Kidney epithelial cell (primary cell): Measurements from ENCODE around the gene NEURL1B. TPM values are rescaled to one million over a fixed set of nuclear protein-coding genes. Genes with fewer than 3 reads are reported as not detected.

Source experiments
- DNase-seq: peaks from one replicate; pipeline ENCODE4 v3.0.0-alpha.2; 2010; ENCODE audit warnings: low read depth
- H3K27me3 ChIP-seq: 2 replicates; pipeline ENCODE4 v1.6.0; 2011; ENCODE audit warnings: low read length; ENCODE audit not compliant: control insufficient read depth, insufficient read depth
- H3K36me3 ChIP-seq: 2 replicates; pipeline ENCODE4 v1.5.1; 2011; ENCODE audit warnings: low read length; ENCODE audit not compliant: control insufficient read depth, insufficient read depth
- H3K4me3 ChIP-seq: 2 replicates; pipeline ENCODE4 v1.5.1; 2011; ENCODE audit warnings: low read depth, mild to moderate bottlenecking, control low read depth, low read length
- total RNA-seq: library from RNA; depleted of rRNA; stranded (reverse); fragments of >200 nt; gene quantifications from 2 replicates; pipeline ENCODE4 v1.2.3, GENCODE V29; 2015
- TF ChIP-seq, protein P1 (sequence below): IDR thresholded peaks from 2 replicates; pipeline ENCODE4 v1.5.1; 2011; ENCODE audit warnings: mild to moderate bottlenecking, moderate library complexity, low read length, control low read depth, inconsistent platforms; ENCODE audit not compliant: insufficient read depth, poor library complexity, severe bottlenecking

Gene NEURL1B
- total RNA-seq, 1 donor from 2014 or later: 5.1 TPM

GRCh38 chr5:172658961-172659501, 18.0 kb downstream of the NEURL1B start:
- DNase-seq: no peak

DNA sequence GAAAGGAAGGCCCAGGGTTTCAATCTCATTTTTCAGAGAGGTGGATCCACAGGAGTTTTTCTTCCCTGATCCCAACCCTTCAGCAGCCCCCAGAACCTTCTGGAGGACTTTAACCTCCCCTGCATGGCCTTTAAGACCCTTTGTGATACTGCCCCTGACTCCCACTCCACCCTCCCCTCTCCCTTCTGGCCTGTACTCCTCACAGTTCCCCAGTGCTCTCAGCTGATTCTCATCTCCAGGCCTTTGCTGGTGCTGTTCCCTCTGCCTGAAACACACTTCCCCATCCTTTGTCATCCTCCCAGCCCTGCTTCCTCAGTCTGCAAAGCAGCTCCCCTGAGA, 18.5 kb downstream of the NEURL1B start:
- no peak for DNase-seq
- Histone ChIP-seq H3K36me3 (no peaks in the 10 kb centered on the region), H3K4me3 (no peak overlapping the region), H3K27me3 (no peaks in the 10 kb centered on the region)
- TF ChIP-seq, protein P1, sequence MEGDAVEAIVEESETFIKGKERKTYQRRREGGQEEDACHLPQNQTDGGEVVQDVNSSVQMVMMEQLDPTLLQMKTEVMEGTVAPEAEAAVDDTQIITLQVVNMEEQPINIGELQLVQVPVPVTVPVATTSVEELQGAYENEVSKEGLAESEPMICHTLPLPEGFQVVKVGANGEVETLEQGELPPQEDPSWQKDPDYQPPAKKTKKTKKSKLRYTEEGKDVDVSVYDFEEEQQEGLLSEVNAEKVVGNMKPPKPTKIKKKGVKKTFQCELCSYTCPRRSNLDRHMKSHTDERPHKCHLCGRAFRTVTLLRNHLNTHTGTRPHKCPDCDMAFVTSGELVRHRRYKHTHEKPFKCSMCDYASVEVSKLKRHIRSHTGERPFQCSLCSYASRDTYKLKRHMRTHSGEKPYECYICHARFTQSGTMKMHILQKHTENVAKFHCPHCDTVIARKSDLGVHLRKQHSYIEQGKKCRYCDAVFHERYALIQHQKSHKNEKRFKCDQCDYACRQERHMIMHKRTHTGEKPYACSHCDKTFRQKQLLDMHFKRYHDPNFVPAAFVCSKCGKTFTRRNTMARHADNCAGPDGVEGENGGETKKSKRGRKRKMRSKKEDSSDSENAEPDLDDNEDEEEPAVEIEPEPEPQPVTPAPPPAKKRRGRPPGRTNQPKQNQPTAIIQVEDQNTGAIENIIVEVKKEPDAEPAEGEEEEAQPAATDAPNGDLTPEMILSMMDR: no peak

More at GRCh38 chr5:172658961-172659501, 18.0 kb downstream of the NEURL1B start:
- Histone ChIP-seq H3K4me3 (no peak overlapping the region), H3K36me3 (no peaks in the 10 kb centered on the region), H3K27me3 (no peaks in the 10 kb centered on the region)
- TF ChIP-seq, protein P1: no peak

GRCh38 chr5:172659909-172660628, 19.0 kb downstream of the NEURL1B start:
- no peak for DNase-seq

DNA sequence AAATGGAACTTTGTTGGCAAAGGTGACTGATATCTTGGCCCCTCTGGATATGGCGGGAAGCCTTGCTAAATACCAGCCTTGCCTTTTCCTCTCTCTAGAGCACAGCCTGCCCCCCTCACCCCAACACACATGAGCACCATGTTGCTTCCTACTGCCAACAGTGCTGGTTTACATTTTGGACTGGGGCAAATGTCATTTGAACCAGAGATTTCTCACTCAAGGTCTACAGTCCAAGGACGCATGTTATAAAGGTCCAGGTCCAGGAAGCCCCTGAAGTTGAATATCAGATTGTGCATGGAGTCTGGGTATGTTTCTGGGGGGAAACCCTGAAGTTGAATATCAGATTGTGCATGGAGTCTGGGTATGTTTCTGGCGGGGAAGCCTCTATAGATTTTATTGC, 19.9 kb downstream of the NEURL1B start:
- Histone ChIP-seq H3K27me3 (no peaks in the 10 kb centered on the region), H3K4me3 (no peak overlapping the region), H3K36me3 (no peaks in the 10 kb centered on the region)
- DNase-seq: no peak
- TF ChIP-seq, protein P1: no peak

More at GRCh38 chr5:172659909-172660628, 19.0 kb downstream of the NEURL1B start:
- TF ChIP-seq, protein P1: no peak
- H3K36me3 ChIP-seq: no peaks in the 10 kb centered on the region
- no peak overlapping the region for H3K4me3 ChIP-seq
- no peaks in the 10 kb centered on the region for H3K27me3 ChIP-seq

- Histone ChIP-seq H3K4me3 (no peak overlapping the region), H3K27me3 (no peaks in the 10 kb centered on the region), H3K36me3 (no peaks in the 10 kb centered on the region)
- DNase-seq: no peak
- TF ChIP-seq, protein P1: no peak
Measured at GRCh38 chr5:172661526-172661925, 20.5 kb downstream of the NEURL1B start.

DNA sequence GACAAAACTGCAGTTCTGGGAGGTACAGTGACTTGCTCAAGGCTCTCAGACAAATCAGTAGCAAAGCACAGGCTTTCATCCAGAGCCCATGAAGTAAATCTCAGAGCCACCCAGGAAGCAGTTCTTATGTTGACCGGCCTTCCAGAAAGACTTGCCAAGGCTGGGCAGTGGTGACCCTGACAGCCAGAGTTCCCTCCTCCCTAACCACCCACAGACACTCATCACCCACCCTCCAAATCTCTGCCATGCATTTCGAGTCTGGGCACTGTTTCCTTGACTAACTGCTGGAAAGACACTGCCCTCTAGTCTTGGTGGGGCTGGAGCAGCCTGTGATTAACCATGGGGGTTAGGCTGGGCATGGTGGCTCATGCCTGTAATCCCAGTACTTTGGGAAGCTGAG, 21.5 kb downstream of the NEURL1B start:
- Histone ChIP-seq H3K27me3 (no peaks in the 10 kb centered on the region), H3K4me3 (no peak overlapping the region), H3K36me3 (no peaks in the 10 kb centered on the region)
- TF ChIP-seq, protein P1: no peak
- no peak for DNase-seq
